Suprapubic skin (tissue), 4 donors: Measurements from ENCODE around the gene AMBRA1. TPM values are rescaled to one million over a fixed set of nuclear protein-coding genes. Genes with fewer than 3 reads are reported as not detected.
A peak's percentile ranks its signal among the peaks of the same experiment; 100 is the strongest.

Experiments
- DNase-seq, 2 donors: peaks; one replicate each; pipeline ENCODE4 v3.0.0-alpha.2; 2019; ENCODE audit warnings: low spot score in 2 of 2
- H3K27ac ChIP-seq: fragments of 200-600 bp; sonication (generic); one replicate; pipeline ENCODE4 v1.5.1; 2019
- H3K27me3 ChIP-seq: fragments of 200-600 bp; sonication (generic); one replicate; pipeline ENCODE4 v1.5.1; 2019
- H3K36me3 ChIP-seq: fragments of 200-600 bp; sonication (generic); one replicate; pipeline ENCODE4 v1.5.1; 2019
- H3K4me1 ChIP-seq: fragments of 200-600 bp; sonication (generic); one replicate; pipeline ENCODE4 v1.5.1; 2019
- H3K4me3 ChIP-seq: fragments of 200-600 bp; sonication (generic); one replicate; pipeline ENCODE4 v1.5.1; 2019; ENCODE audit warnings: mild to moderate bottlenecking
- H3K9me3 ChIP-seq: fragments of 200-600 bp; sonication (generic); one replicate; pipeline ENCODE4 v1.5.1; 2019
- CTCF ChIP-seq, 2 donors: fragments of 200-600 bp in 1 of 2; fragments of 450-650 bp in 1 of 2; sonication (generic) in 1 of 2; IDR thresholded peaks; one replicate each; pipeline ENCODE4 v1.5.1; 2016 to 2019; ENCODE audit warnings: antibody characterized with exemption in 2 of 2, mild to moderate bottlenecking in 1 of 2, moderate library complexity in 1 of 2
- EP300 ChIP-seq: sonication (generic); formaldehyde crosslinking; IDR thresholded peaks from one replicate; pipeline ENCODE4 v1.6.1; 2017; ENCODE audit warnings: antibody characterized with exemption
- POLR2A ChIP-seq, 2 donors: fragments of 450-650 bp; IDR thresholded peaks; one replicate each; pipeline ENCODE4 v1.6.1; 2017; ENCODE audit warnings: antibody characterized with exemption in 2 of 2, mild to moderate bottlenecking in 2 of 2, moderate library complexity in 2 of 2
- POLR2AphosphoS5 ChIP-seq, 3 donors: sonication (generic); formaldehyde crosslinking; IDR thresholded peaks; one replicate each; pipeline ENCODE4 v1.6.1; 2017; ENCODE audit warnings: antibody characterized with exemption in 3 of 3
- WGBS: methylation state at CpG from one replicate; pipeline ENCODE4 v1.1.5; 2018; 5-methylcytosine and 5-hydroxymethylcytosine counted together
- total RNA-seq, 4 donors: library from RNA; depleted of rRNA; stranded (reverse); fragments of >200 nt; gene quantifications; one replicate each; pipeline ENCODE4 v1.1.0, GENCODE V29; 2016

Gene AMBRA1
- total RNA-seq, 4 donors from 2014 or later, result 38.6 to 63.2 (median 45.6) TPM

- Histone ChIP-seq H3K9me3 (no peaks in the 10 kb centered on the region), H3K36me3 (no peaks in the 10 kb centered on the region), H3K4me1 (peaks cover 46% of the 10 kb centered on the region), H3K4me3 (peak overlapping the region; percentile 53), H3K27ac (no peak overlapping the region), H3K27me3 (peaks cover 60% of the 10 kb centered on the region)
- no peak for DNase-seq
- no peak for TF ChIP-seq POLR2A (IDR thresholded peaks at IDR 0.05)
- no peak for TF ChIP-seq CTCF (IDR thresholded peaks at IDR 0.05)
- no peak for TF ChIP-seq POLR2AphosphoS5 (IDR thresholded peaks at IDR 0.05)
- TF ChIP-seq EP300, result no peak
- WGBS, result 5% methylated on average over 18 of the region's 49 CpGs
These were observed 203.3 kb downstream of the AMBRA1 start for GRCh38 chr11:46390331-46391171.

GRCh38 chr11:46389450-46390330 is 204.1 kb downstream of the AMBRA1 start:
- peak in 1 of 2 donors; percentile 74 for DNase-seq
- TF ChIP-seq CTCF (IDR thresholded peaks at IDR 0.05), result peak; percentile 45 to 86
- no peak for TF ChIP-seq POLR2A (IDR thresholded peaks at IDR 0.05)
- no peak for TF ChIP-seq EP300

GRCh38 chr11:46388619-46389449 is 205.0 kb downstream of the AMBRA1 start:
- Histone ChIP-seq H3K9me3 (no peaks in the 10 kb centered on the region), H3K36me3 (no peaks in the 10 kb centered on the region), H3K27ac (no peak overlapping the region), H3K27me3 (peaks cover 60% of the 10 kb centered on the region), H3K4me1 (peaks cover 46% of the 10 kb centered on the region), H3K4me3 (peak overlapping the region; percentile 53)
- WGBS, result 16% methylated on average over 13 of the region's 21 CpGs
- TF ChIP-seq CTCF (IDR thresholded peaks at IDR 0.05), result no peak
- no peak for TF ChIP-seq POLR2AphosphoS5 (IDR thresholded peaks at IDR 0.05)
- no peak for TF ChIP-seq EP300
- no peak for TF ChIP-seq POLR2A (IDR thresholded peaks at IDR 0.05)
- no peak for DNase-seq

More at GRCh38 chr11:46389450-46390330, 204.1 kb downstream of the AMBRA1 start:
- no peak overlapping the region for H3K27ac ChIP-seq
- no peaks in the 10 kb centered on the region for H3K9me3 ChIP-seq
- peaks cover 60% of the 10 kb centered on the region for H3K27me3 ChIP-seq
- H3K4me1 ChIP-seq, result peaks cover 46% of the 10 kb centered on the region
- H3K36me3 ChIP-seq, result no peaks in the 10 kb centered on the region
- H3K4me3 ChIP-seq, result peak overlapping the region; percentile 53
- 0% methylated on average over 15 of the region's 80 CpGs for WGBS

- TF ChIP-seq POLR2A (IDR thresholded peaks at IDR 0.05) (no peak), POLR2AphosphoS5 (IDR thresholded peaks at IDR 0.05) (no peak)
- peaks cover 60% of the 10 kb centered on the region for H3K27me3 ChIP-seq
- peaks cover 44% of the 10 kb centered on the region for H3K4me1 ChIP-seq
- DNase-seq, result no peak
- H3K9me3 ChIP-seq, result no peaks in the 10 kb centered on the region
- no peak overlapping the region for H3K4me3 ChIP-seq
- H3K36me3 ChIP-seq, result no peaks in the 10 kb centered on the region
- H3K27ac ChIP-seq, result no peak overlapping the region
- WGBS, result 27% methylated on average over 8 of the region's 24 CpGs
These were observed 205.8 kb downstream of the AMBRA1 start for GRCh38 chr11:46387919-46388618.

- Histone ChIP-seq H3K36me3 (no peaks in the 10 kb centered on the region), H3K4me1 (peaks cover 42% of the 10 kb centered on the region), H3K27me3 (peaks cover 58% of the 10 kb centered on the region), H3K27ac (no peak overlapping the region), H3K4me3 (no peak overlapping the region), H3K9me3 (no peaks in the 10 kb centered on the region)
- WGBS, result 80% methylated on average over 5 of the region's 5 CpGs
- no peak for TF ChIP-seq POLR2AphosphoS5 (IDR thresholded peaks at IDR 0.05)
- DNase-seq, result no peak
These were observed 206.4 kb downstream of the AMBRA1 start for GRCh38 chr11:46387456-46387855.
